ENCODE results near the gene LINC00632.
A peak's percentile ranks its signal among the peaks of the same experiment; 100 is the strongest.

LINC00632 gene

GRCh38 chrX:140765043-140765784, 55.7 kb downstream of the LINC00632 start:
- no peak for DNase-seq

DNA sequence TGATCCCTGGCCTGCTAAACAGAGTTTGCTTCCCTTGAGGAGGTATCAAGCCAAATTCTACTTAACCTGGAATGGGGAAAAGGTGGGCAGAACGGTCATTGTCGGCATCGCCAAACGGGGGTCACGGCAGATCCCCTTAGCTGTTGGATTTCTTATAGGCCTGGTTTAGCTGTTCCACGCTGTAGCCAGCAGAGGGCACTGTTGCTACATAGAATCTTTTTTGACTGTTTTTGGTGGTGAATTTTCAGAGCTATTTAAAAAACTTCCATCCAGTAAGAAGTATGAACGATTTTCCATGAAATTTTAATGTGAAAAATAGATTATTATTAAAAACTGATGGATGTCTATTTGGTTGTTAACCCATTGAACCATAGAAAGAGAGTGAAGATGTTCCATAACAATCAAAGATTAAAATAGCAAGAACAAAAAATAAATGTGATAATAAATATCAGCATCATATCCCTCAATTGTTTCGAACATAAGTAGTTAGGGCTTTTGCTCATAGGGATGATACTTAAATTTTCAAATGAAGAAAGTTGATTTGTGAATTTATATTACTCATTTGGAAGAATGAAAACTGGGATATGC, 56.6 kb downstream of the LINC00632 start:
- peak; percentile 31 for DNase-seq

- DNase-seq = no peak
Measured at GRCh38 chrX:140767646-140768045, 58.1 kb downstream of the LINC00632 start.

DNA sequence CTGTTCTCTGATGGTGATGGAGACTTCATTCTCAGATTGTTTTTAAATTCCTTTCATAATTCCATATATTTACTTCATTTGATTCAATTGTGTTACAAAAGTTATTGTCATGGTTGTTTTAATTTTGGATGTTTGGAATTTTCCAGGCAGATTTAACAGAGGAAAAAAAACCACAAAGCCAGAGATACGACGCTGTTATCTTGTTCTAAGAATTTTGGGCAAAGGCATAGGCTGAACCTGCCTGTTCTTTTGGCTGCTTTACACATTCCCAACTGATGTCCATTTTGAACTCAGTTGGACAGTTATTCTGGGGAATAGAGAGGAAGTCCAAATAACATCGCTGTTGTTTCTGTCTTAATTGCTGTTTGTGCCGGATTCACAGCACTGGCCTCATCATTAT, 65.7 kb downstream of the LINC00632 start:
- DNase-seq = no peak

- DNase-seq = no peak
Measured at GRCh38 chrX:140776320-140776719, 66.8 kb downstream of the LINC00632 start.

DNA sequence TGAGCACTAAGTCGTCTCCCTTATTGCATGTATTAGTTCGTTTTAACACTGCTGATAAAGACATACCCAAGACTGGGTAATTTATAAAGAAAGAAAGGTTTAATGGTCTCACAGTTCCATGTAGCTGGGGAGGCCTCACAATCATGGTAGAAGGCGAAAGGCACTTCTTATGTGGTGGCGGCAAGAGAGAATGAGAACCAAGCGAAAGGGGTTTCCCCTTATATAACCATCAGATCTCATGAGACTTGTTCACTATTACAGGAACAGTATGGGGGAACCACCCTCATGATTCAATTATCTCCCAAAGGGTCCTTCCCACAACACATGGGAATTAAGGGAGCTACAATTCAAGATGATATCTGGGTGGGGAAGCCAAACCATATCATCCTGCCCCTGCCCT, 85.1 kb downstream of the LINC00632 start:
- DNase-seq = no peak

DNA sequence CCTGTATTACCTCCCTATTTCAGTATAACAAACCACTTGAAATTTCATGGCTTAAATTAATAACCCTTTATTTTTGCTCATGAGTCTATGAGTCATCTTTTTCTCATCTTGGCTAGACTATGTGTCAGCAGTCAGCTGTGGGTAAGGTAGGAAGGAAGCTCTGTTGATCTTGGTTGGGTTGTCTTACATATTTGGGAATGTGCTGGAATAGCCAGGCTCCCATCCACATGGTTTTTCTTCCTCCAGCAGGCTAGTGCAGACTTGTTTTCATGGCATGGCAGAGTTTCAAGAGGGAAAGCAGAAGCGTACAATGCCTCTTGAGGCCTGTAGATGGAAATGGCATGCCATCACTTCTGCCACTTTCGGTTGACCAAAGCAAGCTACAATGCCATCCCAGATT, 89.7 kb downstream of the LINC00632 start:
- DNase-seq = no peak

DNA sequence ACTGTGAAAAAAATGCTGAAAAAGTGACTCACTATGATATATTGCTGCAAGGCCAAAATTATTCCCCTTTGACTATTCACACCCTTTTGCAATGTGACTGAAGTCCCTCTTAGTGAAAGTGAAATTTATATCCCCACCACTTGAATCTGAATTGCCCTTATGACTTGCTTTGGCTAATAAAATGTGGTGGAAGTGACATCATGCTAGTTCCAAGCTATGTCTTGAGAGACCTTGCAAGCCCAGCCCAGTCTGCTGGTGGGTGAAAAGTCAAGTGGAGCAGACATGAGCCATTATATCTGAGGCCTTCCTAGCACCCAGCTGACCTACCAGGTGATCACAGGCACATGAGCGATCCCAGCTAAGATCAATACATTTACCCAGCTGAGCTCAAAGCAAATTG, 94.7 kb downstream of the LINC00632 start:
- DNase-seq = no peak

DNA sequence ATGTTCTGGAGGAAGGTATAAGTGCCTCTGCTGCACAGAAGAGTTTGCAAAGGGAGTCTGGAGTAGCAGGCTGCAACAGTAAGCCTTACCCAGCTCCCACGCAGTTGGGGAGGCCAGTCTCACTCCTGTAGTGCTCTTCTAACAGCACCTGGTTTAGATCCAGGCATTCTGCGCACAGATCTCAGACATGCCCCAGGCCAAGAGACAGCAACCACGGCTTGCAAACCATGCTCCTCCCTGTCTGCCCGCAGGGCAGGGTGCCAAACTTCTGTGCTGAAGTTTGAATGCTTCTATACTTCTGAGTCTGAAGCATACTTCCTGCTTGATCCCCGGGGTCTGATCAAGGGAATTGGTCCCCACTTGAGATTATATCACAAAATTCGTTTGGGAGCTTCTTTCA, 106.3 kb downstream of the LINC00632 start:
- no peak for DNase-seq

DNA sequence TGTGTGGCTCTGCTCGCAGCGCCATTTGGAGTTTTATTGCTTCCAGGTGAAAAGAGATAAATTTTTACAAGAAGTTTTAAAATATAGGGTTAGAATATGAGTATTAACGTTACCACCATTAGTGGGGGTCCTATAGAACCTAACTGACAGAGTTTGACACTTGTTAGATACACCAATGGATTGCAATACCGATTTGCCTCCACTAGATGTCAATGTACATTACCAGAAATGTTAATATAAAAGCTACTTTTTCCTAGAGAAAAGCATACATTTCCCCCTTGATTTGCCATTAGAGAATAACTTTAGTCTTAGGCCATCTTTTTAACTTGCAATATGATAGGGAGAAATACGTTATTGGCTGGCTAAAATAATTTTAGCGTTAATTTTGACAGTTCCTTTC, 108.4 kb downstream of the LINC00632 start:
- DNase-seq = no peak

- DNase-seq = no peak
Measured at GRCh38 chrX:140821280-140821679, 111.7 kb downstream of the LINC00632 start.

DNA sequence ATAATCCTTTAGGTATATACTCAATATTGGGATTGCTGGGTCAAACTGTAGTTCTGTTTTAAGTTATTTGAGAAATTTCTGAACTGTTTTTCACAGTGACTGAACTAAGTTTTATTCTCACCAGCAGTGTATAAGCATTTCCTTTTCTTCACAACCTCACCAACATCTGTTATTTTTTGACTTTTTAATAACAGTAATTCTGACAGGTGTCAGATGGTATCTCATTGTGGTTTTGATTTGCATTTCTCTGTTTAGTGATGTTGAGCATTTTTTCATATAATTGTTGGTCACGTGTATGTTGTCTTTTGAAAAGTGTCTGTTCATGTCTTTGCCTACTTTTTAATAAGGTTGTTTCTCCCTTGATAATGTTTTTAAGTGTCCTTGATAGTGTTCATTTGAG, 112.6 kb downstream of the LINC00632 start:
- no peak for DNase-seq

DNA sequence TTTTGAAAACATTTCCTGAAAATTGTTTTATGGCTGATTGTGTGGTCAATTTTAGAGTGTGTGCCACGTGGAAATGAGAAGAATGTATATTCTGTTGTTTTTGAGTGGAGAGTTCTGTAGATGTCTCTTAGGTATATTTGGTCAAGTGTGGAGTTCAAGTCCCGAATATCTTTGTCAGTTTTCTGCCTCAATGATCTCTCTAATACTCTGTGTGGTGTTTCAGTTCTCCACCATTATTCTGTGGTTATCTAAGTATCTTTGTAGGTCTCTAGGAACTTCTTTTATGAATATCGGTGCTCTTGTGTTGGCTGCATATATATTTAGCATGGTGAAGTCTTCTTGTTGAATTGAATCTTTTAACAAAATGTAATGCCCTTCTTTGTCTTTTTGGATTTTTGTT, 113.3 kb downstream of the LINC00632 start:
- DNase-seq = no peak

DNA sequence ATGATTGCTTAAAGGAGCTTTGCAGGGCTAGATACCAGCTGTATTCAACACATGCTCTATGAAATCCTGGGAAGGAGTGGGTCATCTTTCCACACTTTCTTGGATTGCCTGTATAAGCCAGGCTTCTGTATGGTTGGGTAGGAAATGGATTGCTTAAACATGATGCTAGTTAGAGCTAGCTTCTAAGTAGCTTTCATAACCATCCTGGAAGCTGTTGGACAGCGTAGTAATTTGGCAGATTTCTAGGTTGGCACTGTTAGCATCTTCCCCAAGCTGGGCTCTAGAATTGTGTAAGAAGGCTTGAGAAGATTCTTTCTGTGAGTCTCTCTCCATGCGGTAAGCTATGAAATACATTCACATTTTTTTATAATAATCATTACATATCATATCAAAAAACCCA, 127.3 kb downstream of the LINC00632 start:
- no peak for DNase-seq
